Right lobe of liver (tissue), 6 donors: Measurements from ENCODE around the gene DDA1. TPM values are rescaled to one million over a fixed set of nuclear protein-coding genes. Genes with fewer than 3 reads are reported as not detected.

Experiments
- ATAC-seq, 4 donors: fragments of 200-7000 bp; cut with Tn5 transposase; one replicate each; pipeline ENCODE4 v1.9.1; 2020; ENCODE audit warnings: mild to moderate bottlenecking in 4 of 4, moderate library complexity in 4 of 4
- DNase-seq, 3 donors: peaks; one replicate each; pipeline ENCODE4 v3.0.0-alpha.2; 2020
- H3K27ac ChIP-seq, 3 donors: fragments of 200-600 bp; one replicate each; pipeline ENCODE4 v1.8.0; 2022
- H3K27me3 ChIP-seq, 2 donors: fragments of 200-600 bp; one replicate each; pipeline ENCODE4 v1.8.0; 2022
- H3K36me3 ChIP-seq, 4 donors: fragments of 200-600 bp; sonication (generic) in 1 of 4; one replicate each; pipeline versions ENCODE4 v1.5.1 to v1.8.0; 2017 to 2022; ENCODE audit warnings: control low read depth in 1 of 4
- H3K4me1 ChIP-seq, 4 donors: fragments of 200-600 bp; sonication (generic) in 1 of 4; one replicate each; pipeline versions ENCODE4 v1.5.1 to v1.8.0; 2017 to 2022; ENCODE audit warnings: control low read depth in 1 of 4
- H3K4me3 ChIP-seq, 3 donors: fragments of 200-600 bp; one replicate each; pipeline ENCODE4 v1.8.0; 2022
- H3K9me3 ChIP-seq, 4 donors: fragments of 200-600 bp; sonication (generic) in 1 of 4; one replicate each; pipeline versions ENCODE4 v1.5.1 to v1.8.0; 2017 to 2022; ENCODE audit warnings: control low read depth in 1 of 4
- POLR2A ChIP-seq: fragments of 450-650 bp; IDR thresholded peaks from one replicate; pipeline ENCODE4 v1.6.1; 2017; ENCODE audit warnings: antibody characterized with exemption, mild to moderate bottlenecking
- WGBS: methylation state at CpG from one replicate; pipeline ENCODE4 v1.1.6; 2018; ENCODE audit warnings: low coverage, low lambda C conversion rate; ENCODE audit not compliant: insufficient coverage; ENCODE audit errors: missing lambda C conversion rate; 5-methylcytosine and 5-hydroxymethylcytosine counted together
- intact Hi-C, 2 donors: fragments of 100-400 bp; cut with DNase I; formaldehyde crosslinking; loops; one replicate each; pipeline versions ENCODE4 v1.11.2 to v1.14.1; 2022
- total RNA-seq, 6 experiments: library from RNA; depleted of rRNA in 2 of 6; stranded (reverse); fragments of >200 nt in 2 of 6; fragmentation: NEBNext Ultra II Directional in 3 of 6; extraction: Animal tissue kit (Norgen Biotek cat#: 25700) in 3 of 6; gene quantifications; one replicate each; pipeline versions ENCODE4 v1.1.0 to v1.2.4, GENCODE V29; 2016 to 2023
- TF ChIP-seq, protein P1 (sequence below), 4 donors: fragments of 200-600 bp in 3 of 4; fragments of 450-650 bp in 1 of 4; IDR thresholded peaks; one replicate each; pipeline versions ENCODE4 v1.5.1 to v1.8.0; 2016 to 2022; ENCODE audit warnings: antibody characterized with exemption in 4 of 4, mild to moderate bottlenecking in 2 of 4
- donor health status: DM: no; HTN: yes; CAD: no.
- donor health status: DM: no; HTN: no; CAD: no.
- donor health status: DM: no; HTN: no; CAD: no.
- donor health status: DM: no; HTN: yes; CAD: no.
- donor health status: DM: no; HTN: yes; CAD: no.

Gene DDA1
- total RNA-seq, 6 experiments from 2014 or later = 10.4 to 23.4 (median 14.1) TPM

DNA sequence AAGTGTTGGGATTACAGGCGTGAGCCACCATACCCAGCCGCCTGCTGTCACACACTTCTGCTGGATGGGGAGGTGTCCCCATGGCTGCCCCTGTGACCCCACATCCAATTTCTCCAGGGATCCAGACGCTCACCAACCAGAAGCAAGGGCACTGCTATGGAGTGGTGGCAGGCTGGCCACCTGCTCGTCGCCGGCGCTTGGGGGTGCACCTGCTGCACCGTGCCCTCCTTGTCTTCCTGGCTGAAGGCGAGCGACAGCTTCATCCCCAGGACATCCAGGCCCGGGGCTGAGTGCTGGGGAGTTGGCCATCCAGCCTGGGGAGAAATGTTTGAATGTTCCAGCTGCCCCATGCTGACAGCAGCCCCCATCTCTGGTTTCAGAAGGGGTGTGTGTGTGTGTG is 23.1 kb upstream of the DDA1 start:
- intact Hi-C loops = loop anchor here in 1 of 2 donors (10.0 kb wide), 1 partner anchor 221 kb away; no protein-coding TSS in a partner anchor
- no CpG with 5 or more reads among the region's 11 CpGs for WGBS
- TF ChIP-seq POLR2A = no peak
- TF ChIP-seq, protein P1, sequence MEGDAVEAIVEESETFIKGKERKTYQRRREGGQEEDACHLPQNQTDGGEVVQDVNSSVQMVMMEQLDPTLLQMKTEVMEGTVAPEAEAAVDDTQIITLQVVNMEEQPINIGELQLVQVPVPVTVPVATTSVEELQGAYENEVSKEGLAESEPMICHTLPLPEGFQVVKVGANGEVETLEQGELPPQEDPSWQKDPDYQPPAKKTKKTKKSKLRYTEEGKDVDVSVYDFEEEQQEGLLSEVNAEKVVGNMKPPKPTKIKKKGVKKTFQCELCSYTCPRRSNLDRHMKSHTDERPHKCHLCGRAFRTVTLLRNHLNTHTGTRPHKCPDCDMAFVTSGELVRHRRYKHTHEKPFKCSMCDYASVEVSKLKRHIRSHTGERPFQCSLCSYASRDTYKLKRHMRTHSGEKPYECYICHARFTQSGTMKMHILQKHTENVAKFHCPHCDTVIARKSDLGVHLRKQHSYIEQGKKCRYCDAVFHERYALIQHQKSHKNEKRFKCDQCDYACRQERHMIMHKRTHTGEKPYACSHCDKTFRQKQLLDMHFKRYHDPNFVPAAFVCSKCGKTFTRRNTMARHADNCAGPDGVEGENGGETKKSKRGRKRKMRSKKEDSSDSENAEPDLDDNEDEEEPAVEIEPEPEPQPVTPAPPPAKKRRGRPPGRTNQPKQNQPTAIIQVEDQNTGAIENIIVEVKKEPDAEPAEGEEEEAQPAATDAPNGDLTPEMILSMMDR (IDR thresholded peaks at IDR 0.05) = no peak

DNA sequence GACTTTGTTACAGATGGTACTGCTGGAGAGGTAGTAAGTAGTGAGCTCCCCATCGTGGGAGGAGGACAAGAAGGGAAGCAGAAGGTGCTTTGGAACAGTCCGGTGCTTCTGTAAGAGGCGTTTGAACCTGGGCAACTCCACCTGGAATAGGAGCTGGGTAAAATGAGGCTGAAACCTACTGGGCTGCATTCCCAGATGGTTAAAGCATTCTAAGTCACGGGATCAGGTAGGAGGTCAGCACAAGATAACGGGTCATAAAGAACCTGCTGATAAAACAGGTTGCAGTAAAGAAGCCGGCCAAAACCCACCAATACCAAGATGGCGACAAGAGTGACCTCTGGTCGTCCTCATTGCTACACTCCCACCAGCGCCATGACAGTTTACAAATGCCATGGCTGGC is 22.6 kb upstream of the DDA1 start:
- no peak for DNase-seq
- no peaks in the 10 kb centered on the region for H3K9me3 ChIP-seq
- no peak overlapping the region for H3K4me3 ChIP-seq
- ATAC-seq = no peak
- no peak for TF ChIP-seq POLR2A
- TF ChIP-seq, protein P1 (IDR thresholded peaks at IDR 0.05) = no peak
- H3K36me3 ChIP-seq = no peaks in the 10 kb centered on the region
- 86% methylated on average over 5 of the region's 9 CpGs for WGBS
- no peak overlapping the region for H3K27ac ChIP-seq
- no peaks in the 10 kb centered on the region for H3K27me3 ChIP-seq
- intact Hi-C loops = loop anchor here in 1 of 2 donors (10.0 kb wide), 1 partner anchor 222 kb away; no protein-coding TSS in a partner anchor
- peaks cover 0 to 11% (median 4%) of the 10 kb centered on the region in 4 donors for H3K4me1 ChIP-seq

More for the DNA sequence above, 23.1 kb upstream of the DDA1 start:
- Histone ChIP-seq H3K27ac (no peak overlapping the region), H3K4me1 (peaks cover 0 to 14% (median 6%) of the 10 kb centered on the region in 4 donors), H3K4me3 (no peak overlapping the region), H3K9me3 (no peaks in the 10 kb centered on the region), H3K36me3 (no peaks in the 10 kb centered on the region), H3K27me3 (no peaks in the 10 kb centered on the region)
- ATAC-seq (no peak), DNase-seq (no peak)

DNA sequence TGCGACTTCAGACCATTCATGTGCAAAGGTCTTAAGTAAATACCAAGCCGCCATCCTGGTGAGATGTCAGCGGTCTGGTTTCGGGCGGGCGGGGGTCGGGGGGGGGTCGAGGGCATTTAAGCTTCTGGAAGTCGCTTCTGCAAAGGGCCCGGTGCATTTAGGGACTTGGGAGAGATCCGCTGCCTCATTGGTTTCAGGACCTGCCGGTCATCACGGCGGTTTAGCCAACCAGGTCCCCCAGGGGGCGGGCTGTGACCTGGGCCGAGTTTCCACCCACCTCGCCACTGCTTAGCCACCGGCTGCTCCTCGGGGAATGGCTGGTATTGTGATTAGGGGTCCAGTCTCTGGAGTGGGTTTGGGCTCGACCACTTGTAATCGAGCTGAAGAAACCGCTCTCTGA is 19.9 kb upstream of the DDA1 start:
- H3K4me1 ChIP-seq = no peaks in the 10 kb centered on the region
- DNase-seq (peak in 1 of 3 donors; percentile 65), ATAC-seq (peak; percentile 39 to 60 (median 50))
- intact Hi-C loops = loop anchor here in 1 of 2 donors (10.0 kb wide), 1 partner anchor 225 kb away; no protein-coding TSS in a partner anchor
- H3K36me3 ChIP-seq = no peaks in the 10 kb centered on the region
- no peak overlapping the region for H3K27ac ChIP-seq
- H3K9me3 ChIP-seq = no peaks in the 10 kb centered on the region
- no peak overlapping the region for H3K4me3 ChIP-seq
- no peak for TF ChIP-seq POLR2A
- TF ChIP-seq, protein P1 (IDR thresholded peaks at IDR 0.05) = peak in 1 of 4 donors; percentile 16
- WGBS = 12% methylated on average over 10 of the region's 22 CpGs
- no peaks in the 10 kb centered on the region for H3K27me3 ChIP-seq

DNA sequence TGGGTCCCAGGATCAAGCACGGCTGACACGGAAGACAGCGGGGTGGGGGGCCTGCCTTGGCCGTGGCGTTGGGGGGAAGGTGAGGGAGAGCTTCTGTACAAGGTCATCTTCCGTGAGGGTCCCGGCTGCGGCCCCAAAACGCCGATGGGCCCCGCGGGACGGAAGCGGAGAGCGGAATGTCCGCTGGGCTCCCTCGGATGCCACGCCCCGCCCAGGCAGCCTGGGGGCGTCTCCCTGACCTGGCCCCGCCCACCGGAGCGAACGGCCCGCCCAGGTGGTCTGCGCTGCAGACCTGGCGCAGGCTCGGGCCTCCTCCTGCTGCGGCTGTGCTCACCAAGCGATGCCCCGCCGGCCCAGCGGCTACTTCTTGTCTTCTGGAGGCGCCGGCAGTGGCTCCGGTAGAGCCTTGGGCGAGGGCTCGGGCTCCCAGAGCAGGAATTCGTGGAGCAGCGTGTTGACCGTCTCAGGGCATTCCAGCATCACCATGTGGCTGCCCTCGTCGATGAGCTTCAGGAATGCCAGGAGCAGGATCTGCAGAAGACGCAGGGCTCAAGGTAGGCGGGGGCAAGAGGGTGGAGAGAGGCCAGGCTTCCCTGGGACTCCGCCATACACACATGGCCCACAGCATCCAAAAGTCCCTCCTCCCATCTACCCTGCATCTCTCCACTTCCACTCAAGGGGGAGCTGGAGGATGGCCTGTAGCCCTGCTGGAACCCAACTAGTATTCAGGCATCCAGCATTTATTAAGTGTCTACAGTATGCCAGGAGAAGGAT is 16.9 kb upstream of the DDA1 start:
- TF ChIP-seq POLR2A = no peak
- TF ChIP-seq, protein P1 (IDR thresholded peaks at IDR 0.05) = peak; percentile 39 to 62 (median 50)
- ATAC-seq (peak; percentile 81 to 92 (median 87)), DNase-seq (peak; percentile 61 to 72 (median 64))
- Histone ChIP-seq H3K27me3 (no peaks in the 10 kb centered on the region), H3K36me3 (no peaks in the 10 kb centered on the region), H3K9me3 (no peaks in the 10 kb centered on the region), H3K4me3 (peak overlapping the region; percentile 38 to 55 (median 49)), H3K4me1 (no peaks in the 10 kb centered on the region), H3K27ac (no peak overlapping the region)
- WGBS = no CpG with 5 or more reads among the region's 46 CpGs
- intact Hi-C loops = no loop called here
